ENCODE measurements around the gene DUSP14. TPM values are rescaled to one million over a fixed set of nuclear protein-coding genes. Genes with fewer than 3 reads are reported as not detected.

DUSP14 gene
- total RNA-seq, 1 donor from 2014 or later = 4.3 TPM

DNA sequence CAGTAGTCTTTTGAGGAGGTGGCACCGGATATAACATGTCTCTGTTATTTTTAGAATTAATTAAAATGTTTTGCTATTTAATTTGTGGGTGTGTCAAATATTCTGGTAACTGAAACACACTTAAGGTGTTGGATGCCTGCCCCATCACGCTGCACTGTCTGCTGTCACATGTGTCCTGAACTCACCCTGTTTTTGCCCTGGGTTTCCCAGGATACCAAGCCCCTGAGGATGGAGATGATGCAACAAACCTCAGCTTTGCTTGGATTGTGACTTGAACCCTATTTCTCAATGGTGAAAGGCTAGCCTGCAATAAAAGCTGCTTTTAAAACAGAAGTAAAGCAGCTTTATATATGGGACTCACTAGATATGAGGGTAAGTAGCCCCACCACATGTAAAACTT is 11.5 kb upstream of the DUSP14 start:
- POLR2A ChIA-PET = no interaction called here
- Mint-ChIP-seq H3K36me3 (ENCODE audit: low read depth) (peaks cover 54% of the 10 kb centered on the region), H3K4me3 (no peak overlapping the region), H3K9me3 (no peaks in the 10 kb centered on the region), H3K27ac (no peak overlapping the region), H3K27me3 (no peaks in the 10 kb centered on the region), H3K4me1 (no peaks in the 10 kb centered on the region)
- ATAC-seq (ENCODE audit: low read depth) = no peak
- TF ChIP-seq, protein P1, sequence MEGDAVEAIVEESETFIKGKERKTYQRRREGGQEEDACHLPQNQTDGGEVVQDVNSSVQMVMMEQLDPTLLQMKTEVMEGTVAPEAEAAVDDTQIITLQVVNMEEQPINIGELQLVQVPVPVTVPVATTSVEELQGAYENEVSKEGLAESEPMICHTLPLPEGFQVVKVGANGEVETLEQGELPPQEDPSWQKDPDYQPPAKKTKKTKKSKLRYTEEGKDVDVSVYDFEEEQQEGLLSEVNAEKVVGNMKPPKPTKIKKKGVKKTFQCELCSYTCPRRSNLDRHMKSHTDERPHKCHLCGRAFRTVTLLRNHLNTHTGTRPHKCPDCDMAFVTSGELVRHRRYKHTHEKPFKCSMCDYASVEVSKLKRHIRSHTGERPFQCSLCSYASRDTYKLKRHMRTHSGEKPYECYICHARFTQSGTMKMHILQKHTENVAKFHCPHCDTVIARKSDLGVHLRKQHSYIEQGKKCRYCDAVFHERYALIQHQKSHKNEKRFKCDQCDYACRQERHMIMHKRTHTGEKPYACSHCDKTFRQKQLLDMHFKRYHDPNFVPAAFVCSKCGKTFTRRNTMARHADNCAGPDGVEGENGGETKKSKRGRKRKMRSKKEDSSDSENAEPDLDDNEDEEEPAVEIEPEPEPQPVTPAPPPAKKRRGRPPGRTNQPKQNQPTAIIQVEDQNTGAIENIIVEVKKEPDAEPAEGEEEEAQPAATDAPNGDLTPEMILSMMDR (IDR thresholded peaks at IDR 0.05) = no peak
- intact Hi-C loops (cut with micrococcal nuclease) = no loop called here
- DNase-seq = no peak
- CTCF ChIA-PET = no interaction called here

DNA sequence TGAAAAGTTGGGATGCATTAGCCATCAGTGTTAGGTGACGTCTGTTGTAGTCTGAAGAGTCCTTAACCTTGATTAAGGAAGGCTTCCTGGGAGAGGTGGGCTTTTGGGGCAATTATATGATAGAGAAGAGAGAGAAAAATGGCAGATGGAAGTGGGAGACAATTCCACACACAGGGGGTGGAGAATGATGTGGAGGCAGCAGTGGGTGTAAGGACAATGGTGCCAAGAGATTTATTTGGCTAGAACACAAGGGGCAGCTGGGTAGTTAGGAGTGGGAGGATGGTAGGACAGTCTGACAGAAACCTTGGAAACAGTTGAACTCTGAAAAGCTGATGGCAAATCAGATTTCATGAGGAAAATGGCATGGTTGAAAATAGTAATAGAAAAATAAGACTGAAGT is 10.7 kb upstream of the DUSP14 start:
- no peak overlapping the region for H3K4me3 Mint-ChIP-seq
- no peak overlapping the region for H3K27ac Mint-ChIP-seq

DNA sequence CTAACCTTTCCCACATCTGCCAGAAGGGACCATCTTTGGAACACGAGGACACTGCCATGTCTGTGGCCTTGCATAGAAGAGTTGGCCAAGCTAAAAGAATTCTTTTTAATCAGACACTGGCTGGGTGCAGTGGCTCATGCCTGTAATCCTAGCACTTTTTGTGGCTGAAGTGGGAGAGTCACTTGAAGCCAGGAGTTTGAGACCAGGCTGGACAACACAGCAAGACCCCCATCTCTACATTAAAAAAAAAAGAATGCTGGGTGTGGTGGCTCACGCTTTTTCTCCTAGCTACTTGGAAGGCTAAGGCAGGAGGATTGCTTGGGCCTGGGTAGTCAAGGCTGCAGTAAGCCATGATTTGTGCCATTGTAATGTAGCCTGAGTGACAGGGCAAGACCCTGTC is 9.3 kb upstream of the DUSP14 start:
- ATAC-seq (ENCODE audit: low read depth) (no peak), DNase-seq (no peak)
- ChIA-PET POLR2A (no interaction called here), CTCF (no interaction called here)
- no peaks in the 10 kb centered on the region for H3K9me3 Mint-ChIP-seq
- intact Hi-C loops (cut with micrococcal nuclease) = no loop called here
- H3K36me3 Mint-ChIP-seq (ENCODE audit: low read depth) = peaks cover 39% of the 10 kb centered on the region
- TF ChIP-seq, protein P1 (IDR thresholded peaks at IDR 0.05) = no peak
- H3K27ac Mint-ChIP-seq = no peak overlapping the region
- H3K27me3 Mint-ChIP-seq = no peaks in the 10 kb centered on the region
- H3K4me1 Mint-ChIP-seq = no peaks in the 10 kb centered on the region
- H3K4me3 Mint-ChIP-seq = no peak overlapping the region

More for the DNA sequence above, 10.7 kb upstream of the DUSP14 start:
- H3K4me1 Mint-ChIP-seq = no peaks in the 10 kb centered on the region
- CTCF ChIA-PET = no interaction called here
- no peak for ATAC-seq (ENCODE audit: low read depth)
- H3K36me3 Mint-ChIP-seq (ENCODE audit: low read depth) = peaks cover 46% of the 10 kb centered on the region
- no peaks in the 10 kb centered on the region for H3K27me3 Mint-ChIP-seq
- POLR2A ChIA-PET = no interaction called here
- no peak for DNase-seq
- TF ChIP-seq, protein P1 (IDR thresholded peaks at IDR 0.05) = no peak
- intact Hi-C loops (cut with micrococcal nuclease) = no loop called here
- H3K9me3 Mint-ChIP-seq = no peaks in the 10 kb centered on the region

DNA sequence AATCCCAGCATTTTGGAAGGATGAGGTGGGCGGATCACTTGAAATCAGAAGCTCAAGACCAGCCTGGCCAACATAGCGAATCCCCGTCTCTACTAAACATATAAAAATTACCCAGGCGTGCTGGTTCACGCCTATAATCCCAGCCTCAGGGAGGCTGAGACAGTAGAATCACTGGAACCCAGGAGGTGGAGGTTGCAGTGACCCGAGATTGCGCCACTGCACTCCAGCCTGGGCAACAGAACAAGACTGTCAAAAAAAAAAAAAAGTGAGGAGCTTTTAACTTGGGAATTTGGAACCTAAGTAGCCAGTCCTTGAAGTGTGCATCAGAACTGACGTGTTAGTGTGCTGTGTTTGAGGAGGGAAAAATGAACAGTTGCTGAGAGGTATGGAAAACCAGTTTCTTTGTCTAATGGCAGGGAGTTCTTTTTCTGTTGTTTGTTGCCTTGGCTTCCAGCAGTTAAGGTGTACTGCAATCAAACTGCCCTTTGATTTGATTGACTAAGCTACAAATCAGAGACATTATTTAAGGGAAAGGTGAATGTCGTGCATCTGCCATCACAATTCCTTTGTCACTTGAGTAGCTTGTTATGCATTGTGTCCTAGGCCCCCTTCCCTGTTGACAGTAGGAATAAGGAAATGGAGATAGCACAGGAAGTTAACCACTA is 8.6 kb upstream of the DUSP14 start:
- Mint-ChIP-seq H3K27me3 (no peaks in the 10 kb centered on the region), H3K4me3 (no peak overlapping the region), H3K4me1 (no peaks in the 10 kb centered on the region), H3K9me3 (no peaks in the 10 kb centered on the region), H3K36me3 (ENCODE audit: low read depth) (peaks cover 32% of the 10 kb centered on the region), H3K27ac (no peak overlapping the region)
- intact Hi-C loops (cut with micrococcal nuclease) = no loop called here
- CTCF ChIA-PET = no interaction called here
- no peak for DNase-seq
- POLR2A ChIA-PET = no interaction called here
- no peak for ATAC-seq (ENCODE audit: low read depth)
- TF ChIP-seq, protein P1 (IDR thresholded peaks at IDR 0.05) = no peak

DNA sequence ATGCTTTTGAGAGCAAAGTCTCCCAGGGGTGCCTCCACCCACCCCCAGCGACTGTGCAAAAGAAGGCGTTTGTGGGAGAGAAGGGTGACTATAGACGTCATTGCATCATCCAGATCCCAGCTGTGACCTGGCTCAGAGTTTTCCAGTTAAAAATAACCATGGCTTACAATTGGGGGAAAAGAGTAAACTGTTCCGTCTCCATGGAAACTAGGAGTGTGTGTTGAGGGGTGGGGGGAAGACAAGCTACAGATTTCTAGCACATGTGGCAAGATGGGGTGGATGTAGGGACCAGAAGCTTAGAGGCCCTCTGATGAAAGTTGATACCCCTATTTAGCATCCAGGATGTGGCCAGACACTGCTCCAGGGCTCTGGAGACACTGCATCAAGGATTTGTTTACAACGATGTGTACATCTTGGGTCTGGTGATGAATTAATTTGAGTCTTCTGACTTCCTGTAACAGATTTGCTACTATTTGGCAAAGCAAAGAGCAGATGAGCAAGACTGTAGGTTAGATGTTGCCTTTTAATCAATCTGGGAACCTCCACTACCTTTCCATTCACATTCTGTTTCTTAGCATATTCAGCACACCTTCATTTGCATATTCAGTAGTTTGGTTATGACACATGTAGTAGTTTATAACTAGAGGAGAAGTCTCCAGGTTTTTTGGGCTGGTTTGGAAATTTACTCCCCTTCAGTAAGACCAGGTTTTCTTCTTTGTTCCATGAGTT is 6.2 kb upstream of the DUSP14 start:
- H3K27ac Mint-ChIP-seq = no peak overlapping the region
- POLR2A ChIA-PET = no interaction called here
- ATAC-seq (ENCODE audit: low read depth) = no peak

More for the DNA sequence above, 6.2 kb upstream of the DUSP14 start:
- CTCF ChIA-PET = no interaction called here
- Mint-ChIP-seq H3K4me1 (peaks cover 4% of the 10 kb centered on the region), H3K36me3 (ENCODE audit: low read depth) (peaks cover 12% of the 10 kb centered on the region), H3K9me3 (no peaks in the 10 kb centered on the region), H3K4me3 (no peak overlapping the region), H3K27me3 (no peaks in the 10 kb centered on the region)
- TF ChIP-seq, protein P1 (IDR thresholded peaks at IDR 0.05) = no peak
- intact Hi-C loops (cut with micrococcal nuclease) = no loop called here
- no peak for DNase-seq
